ENCODE results near the gene CFAP299. TPM values are rescaled to one million over a fixed set of nuclear protein-coding genes. Genes with fewer than 3 reads are reported as not detected.
A peak's percentile ranks its signal among the peaks of the same experiment; 100 is the strongest.

Gene CFAP299
- total and polyA plus RNA-seq, 2 of the 8 experiments (the other 6 are each of a cell fraction or from before 2014, with no cell fraction given): not detected

- Histone ChIP-seq H3K4me3 (ENCODE audit: extremely low read depth in 1 of 4, insufficient read depth in 2 of 4, low read depth in 3 of 4, low read length in 4 of 4) (no peak overlapping the region), H3K4ac (replicated peaks; ENCODE audit: insufficient read length, low read depth, low read length) (no peak overlapping the region), H4K20me1 (replicated peaks in 1 of 2; ENCODE audit: control insufficient read depth in 1 of 2, insufficient read depth in 2 of 2, low read length in 2 of 2) (no peaks in the 10 kb centered on the region), H3K79me2 (ENCODE audit: control insufficient read depth in 1 of 2, insufficient read depth in 2 of 2, low read length in 2 of 2) (no peaks in the 10 kb centered on the region), H2AFZ (ENCODE audit: low read length) (peak overlapping the region; percentile 77; the same call in 1 of the 2 replicates), H2BK5ac (ENCODE audit: low read depth, low read length) (no peak overlapping the region), H3K27me3 (replicated peaks in 1 of 4; ENCODE audit: control insufficient read depth in 3 of 4, extremely low read depth in 1 of 4, insufficient read depth in 3 of 4, low read length in 3 of 4) (peaks cover 0 to 1% (median 0%) of the 10 kb centered on the region in 4 experiments; a peak in 1 of 7 replicates), H3K9ac (replicated peaks in 1 of 4; ENCODE audit: extremely low read depth in 1 of 4, low read depth in 3 of 4, low read length in 3 of 4) (no peak overlapping the region), H2BK20ac (ENCODE audit: low read length) (no peak overlapping the region), H4K91ac (replicated peaks; ENCODE audit: insufficient read length, low read length) (no peak overlapping the region), H2BK12ac (ENCODE audit: low read depth, low read length) (no peak overlapping the region; the same call in 1 of the 2 replicates), H3K23me2 (ENCODE audit: low read depth, low read length) (no peaks in the 10 kb centered on the region), H3K4me2 (ENCODE audit: insufficient read depth in 1 of 2, low read depth in 2 of 2, low read length in 2 of 2) (no peak overlapping the region), H3K79me1 (ENCODE audit: low read depth, low read length) (no peaks in the 10 kb centered on the region), H3K36me3 (ENCODE audit: control insufficient read depth in 2 of 4, insufficient read depth in 4 of 4, low read length in 3 of 4) (no peaks in the 10 kb centered on the region), H3K18ac (ENCODE audit: extremely low read depth, low read length) (no peak overlapping the region), H3K14ac (ENCODE audit: insufficient read length) (no peak overlapping the region), H2BK15ac (ENCODE audit: low read length) (no peak overlapping the region), H3K9me3 (ENCODE audit: insufficient read depth in 2 of 2, low read depth in 1 of 2, low read length in 1 of 2) (no peaks in the 10 kb centered on the region), H4K5ac (ENCODE audit: insufficient read length, low read depth, low read length) (no peak overlapping the region), H2AK5ac (ENCODE audit: low read depth, low read length) (no peak overlapping the region), H4K8ac (ENCODE audit: extremely low read depth, insufficient read depth, low read length) (no peak overlapping the region), H3K23ac (ENCODE audit: insufficient read length) (no peak overlapping the region), H3K27ac (ENCODE audit: low read depth, low read length) (no peak overlapping the region), H3K56ac (replicated peaks; ENCODE audit: insufficient read length, low read depth, low read length) (no peak overlapping the region), H3K4me1 (replicated peaks in 1 of 4; ENCODE audit: control insufficient read depth in 3 of 4, insufficient read depth in 4 of 4, low read length in 3 of 4) (no peaks in the 10 kb centered on the region), H2BK120ac (replicated peaks; ENCODE audit: low read depth, low read length) (no peak overlapping the region)
- WGBS, 2 experiments (ENCODE audit: extremely low coverage in 1 of 2, insufficient coverage in 1 of 2, insufficient read length in 1 of 2, insufficient replicate concordance in 2 of 2, low coverage in 1 of 2, low lambda C conversion rate in 2 of 2, missing lambda C conversion rate in 1 of 2): 93% methylated on average over 4 of the region's 4 CpGs; no CpG with 5 or more reads in 1 of the 2 experiments
- FAIRE-seq (no peak), DNase-seq (ENCODE audit: low read depth in 1 of 2, low spot score in 2 of 2) (no peak)
- ChIA-PET CTCF (ENCODE audit: partially characterized antibody) (no interaction called here), POLR2A (ENCODE audit: partially characterized antibody) (no interaction called here)
- TF ChIP-seq SP1 (IDR thresholded peaks at IDR 0.05; ENCODE audit: low read depth, low read length) (no peak), HDAC2 (IDR thresholded peaks at IDR 0.05; ENCODE audit: borderline replicate concordance in 1 of 2, low read depth in 2 of 2, low read length in 2 of 2) (no peak), RAD21 (IDR thresholded peaks at IDR 0.05 in 1 of 2, conservative IDR thresholded peaks at IDR 0.05 in 1 of 2; ENCODE audit: low read depth in 2 of 2, low read length in 2 of 2) (no peak), SIN3A (conservative IDR thresholded peaks at IDR 0.05 in 1 of 2, IDR thresholded peaks at IDR 0.05 in 1 of 2; ENCODE audit: low read depth in 1 of 2, low read length in 2 of 2) (no peak), POU5F1 (IDR thresholded peaks at IDR 0.05; ENCODE audit: low read depth, low read length) (no peak), TAF7 (optimal IDR thresholded peaks at IDR 0.05; ENCODE audit: borderline replicate concordance, low read depth, low read length) (no peak)
Observed at GRCh38 chr4:80967346-80967745, 631.8 kb downstream of the CFAP299 start.
